Peyer's patch (tissue), 4 donors: ENCODE results near the gene POLE4.

ENCODE experiments used
- CTCF ChIP-seq, 6 experiments: fragments of 450-650 bp in 4 of 6; fragments of 200-600 bp in 2 of 6; sonication (generic) in 1 of 6; IDR thresholded peaks; one replicate each; pipeline ENCODE4 v1.5.1; 2017 to 2019; ENCODE audit warnings: antibody characterized with exemption in 6 of 6, mild to moderate bottlenecking in 3 of 6, moderate library complexity in 1 of 6
- POLR2A ChIP-seq, 2 donors: fragments of 450-650 bp; IDR thresholded peaks; one replicate each; pipeline ENCODE4 v1.5.1; 2017; ENCODE audit warnings: antibody characterized with exemption in 2 of 2, mild to moderate bottlenecking in 2 of 2, moderate library complexity in 2 of 2

- TF ChIP-seq POLR2A (IDR thresholded peaks at IDR 0.05): no peak
- no peak for TF ChIP-seq CTCF (IDR thresholded peaks at IDR 0.05)
Observed at GRCh38 chr2:74916394-74916793, 42.0 kb upstream of the POLE4 start.
